Measurements from ENCODE around the gene SEPSECS.

SEPSECS gene

GRCh38 chr4:25157081-25157480 is 3.2 kb downstream of the SEPSECS start:
- in situ Hi-C loops (cut with HindIII; ENCODE audit: low sequenced_read_pairs), result no loop called here

DNA sequence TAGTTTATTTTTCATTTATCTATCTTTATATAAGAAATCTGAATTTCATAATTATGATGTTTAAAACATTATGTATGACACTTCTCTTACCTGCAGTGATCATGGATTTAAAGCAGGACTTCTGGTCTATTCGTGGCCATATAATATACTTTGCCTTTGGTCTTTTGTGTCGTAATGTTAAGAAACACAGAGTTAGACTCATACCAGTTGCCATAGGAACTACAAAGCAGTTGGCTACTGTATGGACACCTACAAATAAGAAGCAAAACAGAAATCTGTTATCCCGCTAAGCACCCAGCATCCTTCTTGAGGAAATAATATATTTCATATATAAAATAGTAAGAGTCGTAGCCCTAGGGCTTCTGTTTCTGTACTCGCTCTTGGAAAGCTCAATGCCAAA is 4.3 kb downstream of the SEPSECS start:
- in situ Hi-C loops (cut with HindIII; ENCODE audit: low sequenced_read_pairs), result no loop called here

DNA sequence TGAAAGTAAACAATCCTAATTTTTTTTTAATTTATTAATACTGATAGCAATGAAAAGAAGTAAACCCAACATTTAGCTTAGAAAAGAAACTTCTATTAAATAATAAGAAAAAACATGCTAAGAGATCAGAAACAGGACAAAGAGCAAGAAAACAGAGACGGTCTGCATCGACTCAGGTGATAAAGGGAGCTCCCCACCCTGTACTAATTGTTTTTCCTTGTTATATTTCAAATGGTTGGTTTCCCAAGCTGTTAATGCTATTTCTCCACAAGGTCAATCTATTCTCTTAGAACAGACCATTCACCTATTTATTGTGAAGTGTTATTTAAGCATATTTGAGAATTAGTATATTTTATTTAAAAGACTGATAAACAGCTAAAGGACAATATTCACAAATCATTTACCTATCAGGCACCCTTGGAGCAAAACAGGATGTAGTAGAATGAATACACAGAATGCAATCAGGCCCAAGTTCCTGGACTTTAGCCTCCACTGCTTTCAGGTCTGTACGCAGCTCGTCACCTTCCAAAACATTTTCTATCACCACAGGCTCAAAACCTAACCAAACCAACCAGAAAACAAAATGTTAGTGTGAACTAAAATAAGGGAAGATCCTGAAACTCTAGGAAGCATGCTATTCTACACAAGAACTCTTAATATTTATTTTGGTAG is 5.5 kb downstream of the SEPSECS start:
- in situ Hi-C loops (cut with HindIII; ENCODE audit: low sequenced_read_pairs), result no loop called here

- in situ Hi-C loops (cut with HindIII; ENCODE audit: low sequenced_read_pairs), result loop anchor here (10.0 kb wide), 1 partner anchor 661 kb away; no protein-coding TSS in a partner anchor
Observed at GRCh38 chr4:25146076-25146475, 14.2 kb downstream of the SEPSECS start.

- in situ Hi-C loops (cut with HindIII; ENCODE audit: low sequenced_read_pairs), result loop anchor here (10.0 kb wide), 1 partner anchor 660 kb away; no protein-coding TSS in a partner anchor
Observed at GRCh38 chr4:25144870-25145481, 15.3 kb downstream of the SEPSECS start.

DNA sequence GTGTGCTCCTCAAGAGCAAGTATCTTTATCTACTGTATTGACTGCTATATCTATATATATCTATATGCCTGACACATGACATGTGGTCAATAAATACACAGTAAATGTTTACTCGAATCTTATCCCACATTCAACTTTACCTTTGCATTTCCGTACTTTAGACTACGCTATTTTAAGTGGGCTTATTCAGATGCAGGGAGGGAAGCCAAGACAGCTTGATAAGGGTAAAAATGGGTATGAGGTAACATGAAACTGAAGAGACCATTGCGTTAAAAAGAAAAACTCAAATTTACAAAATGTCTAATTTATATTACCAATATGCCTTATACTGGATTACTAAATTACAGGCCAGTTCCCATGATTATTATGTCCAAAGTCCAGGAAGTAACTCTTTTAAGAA is 17.8 kb downstream of the SEPSECS start:
- in situ Hi-C loops (cut with HindIII; ENCODE audit: low sequenced_read_pairs), result loop anchor here (10.0 kb wide), 1 partner anchor 658 kb away; no protein-coding TSS in a partner anchor

GRCh38 chr4:25141592-25141991 is 18.7 kb downstream of the SEPSECS start:
- in situ Hi-C loops (cut with HindIII; ENCODE audit: low sequenced_read_pairs), result loop anchor here (10.0 kb wide), 1 partner anchor 657 kb away; no protein-coding TSS in a partner anchor

DNA sequence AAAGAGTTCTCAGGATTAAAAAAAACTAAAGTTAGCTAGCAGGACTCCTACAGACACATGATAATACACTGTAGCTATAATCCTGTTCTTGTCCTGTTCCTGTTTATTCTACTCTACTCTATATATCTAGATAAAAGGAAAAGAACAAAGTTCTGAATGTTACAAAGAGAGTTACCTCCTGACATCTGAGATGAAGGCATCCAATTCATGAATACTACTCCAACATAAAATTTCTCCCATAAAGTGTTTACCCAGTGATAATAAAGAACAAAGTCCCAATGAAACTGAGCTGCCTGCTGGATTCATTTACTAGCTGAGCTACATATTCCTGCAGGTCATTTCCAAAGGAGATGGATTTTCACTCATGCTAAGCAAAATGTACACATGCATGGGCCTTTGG is 27.1 kb downstream of the SEPSECS start:
- in situ Hi-C loops (cut with HindIII; ENCODE audit: low sequenced_read_pairs), result no loop called here

DNA sequence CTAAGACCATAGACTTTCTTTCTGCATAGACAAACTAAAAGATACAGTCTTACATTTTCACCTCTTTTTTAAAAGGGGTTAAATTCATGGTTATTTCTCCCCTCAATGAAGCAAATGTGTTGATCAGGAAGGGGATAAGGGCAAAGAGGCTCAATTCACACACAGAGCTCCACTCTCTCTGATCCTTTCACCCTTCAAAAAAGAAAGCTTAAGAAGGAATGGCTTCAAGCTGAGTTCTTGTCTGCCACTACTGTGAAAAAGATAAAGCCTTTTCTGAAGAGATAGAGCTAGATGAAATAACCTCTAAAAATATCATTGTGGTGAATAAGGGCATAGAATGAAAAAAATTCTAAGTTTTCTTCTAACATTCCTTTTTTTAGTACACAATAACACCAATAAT is 28.3 kb downstream of the SEPSECS start:
- in situ Hi-C loops (cut with HindIII; ENCODE audit: low sequenced_read_pairs), result no loop called here

- in situ Hi-C loops (cut with HindIII; ENCODE audit: low sequenced_read_pairs), result no loop called here
Observed at GRCh38 chr4:25131381-25131780, 28.9 kb downstream of the SEPSECS start.

- in situ Hi-C loops (cut with HindIII; ENCODE audit: low sequenced_read_pairs), result no loop called here
Observed at GRCh38 chr4:25129917-25130316, 30.3 kb downstream of the SEPSECS start.

GRCh38 chr4:25128671-25129070 is 31.6 kb downstream of the SEPSECS start:
- in situ Hi-C loops (cut with HindIII; ENCODE audit: low sequenced_read_pairs), result no loop called here

DNA sequence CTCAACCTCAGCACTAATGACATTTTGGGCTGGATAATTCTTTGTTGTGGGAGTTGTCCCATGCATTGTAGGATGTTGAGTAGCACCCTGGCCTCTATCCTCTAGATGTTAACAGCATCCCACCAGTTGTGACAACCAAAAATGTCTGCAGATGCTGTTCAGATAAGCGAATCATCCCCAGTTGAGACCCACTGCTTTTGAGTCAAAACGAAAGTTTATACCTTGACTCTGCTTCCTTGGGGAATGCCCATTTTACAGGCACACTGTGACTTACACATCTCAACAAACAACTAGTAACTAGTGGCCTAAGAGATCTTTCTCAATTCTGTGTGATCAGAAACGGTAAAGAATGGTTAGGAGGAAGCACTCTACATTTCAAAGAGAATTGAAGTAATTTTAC is 37.0 kb downstream of the SEPSECS start:
- in situ Hi-C loops (cut with HindIII; ENCODE audit: low sequenced_read_pairs), result no loop called here

DNA sequence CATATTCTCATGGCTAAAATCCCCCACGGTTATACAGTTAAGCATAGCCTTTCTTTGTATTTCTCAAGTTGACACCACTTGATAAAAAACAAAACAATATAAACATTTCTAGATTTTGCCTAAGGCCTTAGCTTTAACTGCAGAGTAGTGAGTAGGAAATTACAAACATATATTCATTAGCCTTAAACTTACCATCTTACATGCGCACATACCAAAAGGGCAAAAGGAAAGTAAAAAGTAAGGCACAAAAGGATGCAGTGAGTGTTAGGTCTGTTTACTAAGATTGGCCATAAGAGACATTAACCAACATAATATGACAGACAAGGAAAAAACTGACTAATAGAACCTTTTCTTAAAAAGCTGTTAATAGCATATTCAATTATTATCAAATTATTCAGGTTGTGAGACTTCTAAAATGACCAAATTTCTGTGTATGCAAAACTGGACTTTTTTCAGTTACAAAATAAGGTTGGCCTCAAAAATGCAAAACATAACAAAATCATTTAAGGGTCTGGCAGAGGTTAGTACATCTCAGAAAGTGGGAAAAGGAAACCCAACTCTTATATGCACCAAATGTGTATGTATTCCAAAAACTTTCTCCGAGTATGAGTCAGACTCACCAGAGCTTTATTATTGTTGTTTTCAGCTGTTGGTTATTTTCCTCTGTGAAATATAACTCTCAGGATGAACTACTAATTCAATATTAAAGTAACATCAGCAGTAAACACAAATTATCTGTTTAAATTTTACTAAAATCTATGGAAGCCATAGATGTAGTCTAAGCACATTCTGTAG is 39.9 kb downstream of the SEPSECS start:
- in situ Hi-C loops (cut with HindIII; ENCODE audit: low sequenced_read_pairs), result no loop called here

GRCh38 chr4:25117716-25118472 is 42.4 kb downstream of the SEPSECS start:
- in situ Hi-C loops (cut with HindIII; ENCODE audit: low sequenced_read_pairs), result no loop called here

GRCh38 chr4:25117274-25117673 is 43.0 kb downstream of the SEPSECS start:
- in situ Hi-C loops (cut with HindIII; ENCODE audit: low sequenced_read_pairs), result no loop called here

DNA sequence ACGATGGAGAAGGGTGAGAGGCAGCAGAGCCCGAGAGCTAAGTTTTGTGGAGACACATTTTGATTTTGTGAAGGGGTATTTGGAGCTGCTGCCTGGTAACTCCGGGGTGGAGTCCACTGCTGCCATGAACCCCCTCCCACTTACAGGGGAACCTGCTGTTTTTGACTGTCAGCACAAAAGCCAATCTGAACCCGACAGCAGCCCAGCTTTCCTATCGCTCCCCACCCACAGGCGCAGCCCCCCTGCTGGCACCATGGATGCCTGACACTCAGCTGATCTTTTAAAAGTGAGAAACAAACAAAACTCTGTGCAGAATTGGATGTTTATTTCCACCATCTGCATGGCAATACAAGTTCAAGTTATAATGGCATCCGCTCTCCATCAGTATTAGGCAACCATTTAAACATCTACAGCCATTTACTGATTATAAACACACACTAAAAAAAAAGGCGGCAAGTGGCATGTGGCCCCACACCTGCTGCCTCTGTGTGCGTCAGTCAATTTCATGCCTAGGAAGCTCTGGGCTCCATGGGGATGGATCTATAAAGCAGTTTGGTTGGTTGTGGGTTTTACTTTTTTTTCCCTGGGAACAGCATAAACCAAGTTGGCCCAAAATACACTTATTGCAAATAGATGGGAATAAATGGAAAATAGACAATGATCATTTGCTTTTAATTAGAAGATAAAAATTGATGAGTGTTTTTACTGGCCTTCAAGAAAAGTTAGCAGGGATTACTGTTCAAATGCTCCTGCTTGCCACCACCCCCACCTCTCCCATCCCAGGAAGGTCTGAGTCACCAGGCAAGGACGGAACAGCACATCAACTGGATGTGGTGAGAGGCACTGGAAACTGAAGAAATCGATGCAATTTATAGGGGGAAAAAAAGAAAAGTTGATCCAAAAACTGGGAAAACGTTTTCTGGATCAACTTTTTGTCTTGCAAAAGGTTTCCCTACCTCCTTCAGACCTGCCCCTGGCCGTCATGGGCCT is 46.0 kb downstream of the SEPSECS start:
- in situ Hi-C loops (cut with HindIII; ENCODE audit: low sequenced_read_pairs), result no loop called here

DNA sequence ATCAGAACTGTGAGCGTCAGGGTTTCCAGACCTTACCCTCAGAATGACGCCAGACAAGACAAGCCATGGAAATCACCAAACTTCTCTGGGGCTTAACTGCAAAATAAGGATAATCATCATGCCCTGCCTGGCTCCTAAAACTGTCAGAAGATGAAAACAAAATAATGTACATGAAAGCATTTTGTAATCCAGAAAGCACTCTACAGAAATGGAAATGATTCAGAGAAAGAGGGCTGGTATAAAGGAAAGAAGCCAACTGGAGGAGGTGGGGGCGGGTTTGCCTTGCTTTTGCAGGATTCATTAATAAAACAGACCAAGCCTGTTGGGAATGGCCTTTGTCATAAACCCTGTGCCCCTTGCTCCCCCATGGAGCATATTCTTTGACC is 47.3 kb downstream of the SEPSECS start:
- in situ Hi-C loops (cut with HindIII; ENCODE audit: low sequenced_read_pairs), result no loop called here

GRCh38 chr4:25112366-25112994 is 47.8 kb downstream of the SEPSECS start:
- in situ Hi-C loops (cut with HindIII; ENCODE audit: low sequenced_read_pairs), result no loop called here
